SW 1271 (cell line): ENCODE measurements around the gene FMNL2.

Experiments
- DNase-seq, 2 experiments: peaks; one replicate each; lab custom pipeline; 2025; lab: John Stamatoyannopoulos, UW

Gene FMNL2

GRCh38 chr2:152426801-152427200, 91.8 kb downstream of the FMNL2 start:
- no peak for DNase-seq

GRCh38 chr2:152427902-152428301, 92.9 kb downstream of the FMNL2 start:
- no peak for DNase-seq

- no peak for DNase-seq
These were observed 94.0 kb downstream of the FMNL2 start for GRCh38 chr2:152428800-152429582.

- DNase-seq = no peak
These were observed 95.9 kb downstream of the FMNL2 start for GRCh38 chr2:152430876-152431275.

GRCh38 chr2:152431370-152432098, 96.6 kb downstream of the FMNL2 start:
- no peak for DNase-seq

- DNase-seq = peak; percentile 52 to 77
These were observed 97.3 kb downstream of the FMNL2 start for GRCh38 chr2:152432206-152432653.

- DNase-seq = no peak
These were observed 97.8 kb downstream of the FMNL2 start for GRCh38 chr2:152432765-152433164.

- no peak for DNase-seq
These were observed 98.3 kb downstream of the FMNL2 start for GRCh38 chr2:152433289-152433688.

GRCh38 chr2:152433791-152434190, 98.8 kb downstream of the FMNL2 start:
- DNase-seq = no peak

GRCh38 chr2:152434395-152435182, 99.6 kb downstream of the FMNL2 start:
- no peak for DNase-seq

- no peak for DNase-seq
These were observed 101.2 kb downstream of the FMNL2 start for GRCh38 chr2:152436148-152436547.

GRCh38 chr2:152437276-152438108, 102.5 kb downstream of the FMNL2 start:
- DNase-seq = no peak

- DNase-seq = no peak
These were observed 105.1 kb downstream of the FMNL2 start for GRCh38 chr2:152440049-152440448.

GRCh38 chr2:152440460-152440859, 105.5 kb downstream of the FMNL2 start:
- no peak for DNase-seq

GRCh38 chr2:152441961-152442360, 107.0 kb downstream of the FMNL2 start:
- DNase-seq = no peak

- no peak for DNase-seq
These were observed 108.8 kb downstream of the FMNL2 start for GRCh38 chr2:152443771-152444170.

- DNase-seq = no peak
These were observed 109.5 kb downstream of the FMNL2 start for GRCh38 chr2:152444448-152444847.

- no peak for DNase-seq
These were observed 110.4 kb downstream of the FMNL2 start for GRCh38 chr2:152445375-152445774.

- peak in 1 of 2 experiments; percentile 52 for DNase-seq
These were observed 110.8 kb downstream of the FMNL2 start for GRCh38 chr2:152445791-152446201.

GRCh38 chr2:152446213-152446612, 111.2 kb downstream of the FMNL2 start:
- DNase-seq = no peak

- DNase-seq = no peak
These were observed 112.9 kb downstream of the FMNL2 start for GRCh38 chr2:152447897-152448296.

- DNase-seq = no peak
These were observed 113.6 kb downstream of the FMNL2 start for GRCh38 chr2:152448606-152449005.
